ENCODE results near the gene ARAP1. TPM values are rescaled to one million over a fixed set of nuclear protein-coding genes. Genes with fewer than 3 reads are reported as not detected.

Gene ARAP1
- total and polyA plus RNA-seq, 2 of the 8 experiments (the other 6 are each of a cell fraction or from before 2014, with no cell fraction given), result 25.7 to 61.6 TPM

DNA sequence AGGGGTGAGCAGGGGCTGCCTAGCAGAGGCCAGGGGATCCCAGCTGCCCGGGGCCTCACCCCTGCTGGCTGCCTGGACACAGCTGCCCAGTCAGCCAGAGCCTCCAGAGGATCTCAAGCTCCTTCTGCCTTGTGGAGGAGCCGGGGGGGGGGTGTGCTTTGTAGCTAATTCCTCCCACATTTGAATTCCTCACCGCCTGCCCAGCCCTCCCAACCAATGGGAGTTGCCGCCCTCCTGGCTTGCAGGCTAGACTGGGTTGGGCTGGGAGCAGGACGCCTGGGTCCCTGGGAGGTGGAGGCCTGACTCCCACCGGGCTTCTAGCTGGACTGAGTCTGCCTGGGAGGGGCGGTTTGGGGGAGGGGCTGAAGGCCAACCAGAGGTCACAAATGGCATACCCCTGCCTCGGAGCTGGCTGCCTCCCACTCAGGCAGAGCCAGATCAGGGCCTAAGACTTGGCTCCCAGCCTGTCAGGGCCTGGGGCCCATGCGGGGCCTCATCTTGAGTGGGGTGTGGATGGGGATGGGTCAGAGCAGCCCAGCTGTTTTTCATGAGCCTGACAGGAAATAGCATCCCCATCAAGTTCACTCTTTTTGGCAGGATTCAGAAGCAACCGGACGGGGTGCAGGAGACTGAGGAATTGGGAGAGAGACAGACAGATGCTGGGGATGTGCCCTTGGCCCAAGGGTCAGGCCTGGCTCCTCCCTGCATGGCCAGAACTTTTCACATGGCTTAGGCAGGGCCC lies 48.8 kb downstream of the ARAP1 start (continued):
- TF ChIP-seq HDAC2 (IDR thresholded peaks at IDR 0.05; ENCODE audit: borderline replicate concordance in 1 of 2, low read depth in 2 of 2, low read length in 2 of 2) (no peak), CHD1 (IDR thresholded peaks at IDR 0.05; ENCODE audit: low read depth, low read length) (no peak), CBX8 (IDR thresholded peaks at IDR 0.05; ENCODE audit: borderline replicate concordance, low read depth, low read length) (no peak), CHD7 (IDR thresholded peaks at IDR 0.05; ENCODE audit: insufficient replicate concordance, low read length) (no peak), POLR2AphosphoS5 (IDR thresholded peaks at IDR 0.05; ENCODE audit: low read depth, low read length) (no peak)

Data from H1 (cell line).